ENCODE results near the gene FXR2.
A peak's percentile ranks its signal among the peaks of the same experiment; 100 is the strongest.

The FXR2 gene

GRCh38 chr17:7575959-7576358 is 38.7 kb downstream of the FXR2 start:
- Histone ChIP-seq H2AFZ (ENCODE audit: low read depth, low read length, severe bottlenecking) (no peak overlapping the region), H4K20me1 (ENCODE audit: low read depth, low read length) (peaks cover 32% of the 10 kb centered on the region), H3K27me3 (ENCODE audit: low read length) (no peaks in the 10 kb centered on the region), H3F3A (ENCODE audit: insufficient read depth) (peaks cover 87% of the 10 kb centered on the region), H3K9ac (ENCODE audit: low read length) (no peak overlapping the region; the same call in 1 of the 2 replicates), H3K4me2 (ENCODE audit: low read depth, low read length, poor library complexity, severe bottlenecking) (no peak overlapping the region), H3K27ac (ENCODE audit: low read depth, low read length) (no peak overlapping the region), H3K36me3 (ENCODE audit: low read length) (peaks cover 38% of the 10 kb centered on the region), H3K4me3 (ENCODE audit: insufficient read depth, low read length, poor library complexity, severe bottlenecking) (no peak overlapping the region), H3K79me2 (ENCODE audit: insufficient read depth, low read length) (peaks cover 35% of the 10 kb centered on the region), H3K9me3 (ENCODE audit: insufficient read depth, low read length) (no peaks in the 10 kb centered on the region), H3K9me2 (replicated peaks; ENCODE audit: insufficient read depth, low read length) (no peaks in the 10 kb centered on the region)
- TF ChIP-seq CTCF (IDR thresholded peaks at IDR 0.05; ENCODE audit: insufficient read depth, low read length, poor library complexity, severe bottlenecking) (no peak), EZH2phosphoT487 (conservative IDR thresholded peaks at IDR 0.05; ENCODE audit: low read length) (no peak)

- TF ChIP-seq CTCF (IDR thresholded peaks at IDR 0.05; ENCODE audit: insufficient read depth, low read length, poor library complexity, severe bottlenecking): no peak
- no peak for TF ChIP-seq EZH2phosphoT487 (conservative IDR thresholded peaks at IDR 0.05; ENCODE audit: low read length)
These were observed 39.2 kb downstream of the FXR2 start for GRCh38 chr17:7575481-7575883.

GRCh38 chr17:7574176-7574953 is 40.3 kb downstream of the FXR2 start:
- Histone ChIP-seq H2AFZ (ENCODE audit: low read depth, low read length, severe bottlenecking) (no peak overlapping the region), H3F3A (ENCODE audit: insufficient read depth) (peaks cover 83% of the 10 kb centered on the region), H3K36me3 (ENCODE audit: low read length) (peaks cover 38% of the 10 kb centered on the region), H3K4me2 (ENCODE audit: low read depth, low read length, poor library complexity, severe bottlenecking) (peak overlapping the region; percentile 71), H3K79me2 (ENCODE audit: insufficient read depth, low read length) (peaks cover 35% of the 10 kb centered on the region), H3K9ac (ENCODE audit: low read length) (peak overlapping the region; percentile 100), H4K20me1 (ENCODE audit: low read depth, low read length) (peaks cover 32% of the 10 kb centered on the region), H3K9me2 (replicated peaks; ENCODE audit: insufficient read depth, low read length) (no peaks in the 10 kb centered on the region), H3K9me3 (ENCODE audit: insufficient read depth, low read length) (no peaks in the 10 kb centered on the region), H3K27me3 (ENCODE audit: low read length) (no peaks in the 10 kb centered on the region), H3K27ac (ENCODE audit: low read depth, low read length) (peak overlapping the region; percentile 94), H3K4me3 (ENCODE audit: insufficient read depth, low read length, poor library complexity, severe bottlenecking) (peak overlapping the region; percentile 100)
- TF ChIP-seq EZH2phosphoT487 (conservative IDR thresholded peaks at IDR 0.05; ENCODE audit: low read length) (no peak), CTCF (IDR thresholded peaks at IDR 0.05; ENCODE audit: insufficient read depth, low read length, poor library complexity, severe bottlenecking) (no peak)

More at GRCh38 chr17:7575481-7575883, 39.2 kb downstream of the FXR2 start:
- H3K27ac ChIP-seq (ENCODE audit: low read depth, low read length): peak overlapping the region; percentile 4; the same call in 1 of the 2 replicates
- peaks cover 38% of the 10 kb centered on the region for H3K36me3 ChIP-seq (ENCODE audit: low read length)
- H3K9ac ChIP-seq (ENCODE audit: low read length): no peak overlapping the region; the same call in 1 of the 2 replicates
- H4K20me1 ChIP-seq (ENCODE audit: low read depth, low read length): peaks cover 32% of the 10 kb centered on the region
- peak overlapping the region; percentile 71 for H3K4me2 ChIP-seq (ENCODE audit: low read depth, low read length, poor library complexity, severe bottlenecking)
- no peaks in the 10 kb centered on the region for H3K9me2 ChIP-seq (replicated peaks; ENCODE audit: insufficient read depth, low read length)
- H2AFZ ChIP-seq (ENCODE audit: low read depth, low read length, severe bottlenecking): no peak overlapping the region
- H3K9me3 ChIP-seq (ENCODE audit: insufficient read depth, low read length): no peaks in the 10 kb centered on the region
- H3K79me2 ChIP-seq (ENCODE audit: insufficient read depth, low read length): peaks cover 35% of the 10 kb centered on the region
- no peak overlapping the region for H3K4me3 ChIP-seq (ENCODE audit: insufficient read depth, low read length, poor library complexity, severe bottlenecking)
- peaks cover 87% of the 10 kb centered on the region for H3F3A ChIP-seq (ENCODE audit: insufficient read depth)
- no peaks in the 10 kb centered on the region for H3K27me3 ChIP-seq (ENCODE audit: low read length)
